ENCODE data around the gene C2CD4C. TPM values are rescaled to one million over a fixed set of nuclear protein-coding genes. Genes with fewer than 3 reads are reported as not detected.

Gene C2CD4C
- total RNA-seq, 3 donors from 2014 or later, result 0.29 to 2.6 (median 0.80) TPM

- H3K4me3 ChIP-seq, result no peak overlapping the region
- no peak overlapping the region for H3K27ac ChIP-seq
- intact Hi-C loops (cut with DNase I; ENCODE audit: low total_unique reads), result no loop called here
- no peak for TF ChIP-seq POLR2AphosphoS5 (IDR thresholded peaks at IDR 0.05)
- no peak for TF ChIP-seq CTCF (IDR thresholded peaks at IDR 0.05)
- TF ChIP-seq POLR2A (IDR thresholded peaks at IDR 0.05), result no peak
- no peaks in the 10 kb centered on the region for H3K9me3 ChIP-seq
- peaks cover 0 to 12% of the 10 kb centered on the region in 2 donors for H3K4me1 ChIP-seq
- no peaks in the 10 kb centered on the region for H3K36me3 ChIP-seq
- no peak for DNase-seq (ENCODE audit: low spot score in 2 of 2)
- H3K27me3 ChIP-seq, result peaks cover 0 to 14% of the 10 kb centered on the region in 2 donors
Observed at GRCh38 chr19:371501-372168, 37.3 kb downstream of the C2CD4C start.

GRCh38 chr19:370641-371330, 38.2 kb downstream of the C2CD4C start:
- H3K4me1 ChIP-seq, result peaks cover 0 to 12% of the 10 kb centered on the region in 2 donors
- intact Hi-C loops (cut with DNase I; ENCODE audit: low total_unique reads), result no loop called here
- TF ChIP-seq POLR2AphosphoS5 (IDR thresholded peaks at IDR 0.05) (no peak), POLR2A (IDR thresholded peaks at IDR 0.05) (no peak), CTCF (IDR thresholded peaks at IDR 0.05) (no peak)
- H3K9me3 ChIP-seq, result no peaks in the 10 kb centered on the region
- no peaks in the 10 kb centered on the region for H3K36me3 ChIP-seq
- no peak overlapping the region for H3K4me3 ChIP-seq
- peaks cover 0 to 14% of the 10 kb centered on the region in 2 donors for H3K27me3 ChIP-seq
- no peak for DNase-seq (ENCODE audit: low spot score in 2 of 2)
- H3K27ac ChIP-seq, result no peak overlapping the region

GRCh38 chr19:369876-370275, 39.1 kb downstream of the C2CD4C start:
- no peak for DNase-seq (ENCODE audit: low spot score in 2 of 2)
- Histone ChIP-seq H3K27me3 (peaks cover 0 to 12% of the 10 kb centered on the region in 2 donors), H3K4me3 (no peak overlapping the region), H3K9me3 (no peaks in the 10 kb centered on the region), H3K4me1 (peaks cover 0 to 12% of the 10 kb centered on the region in 2 donors), H3K27ac (no peak overlapping the region), H3K36me3 (no peaks in the 10 kb centered on the region)
- intact Hi-C loops (cut with DNase I; ENCODE audit: low total_unique reads), result no loop called here
- TF ChIP-seq CTCF (IDR thresholded peaks at IDR 0.05), result no peak

GRCh38 chr19:369256-369655, 39.7 kb downstream of the C2CD4C start:
- Histone ChIP-seq H3K4me3 (no peak overlapping the region), H3K27ac (no peak overlapping the region), H3K36me3 (no peaks in the 10 kb centered on the region), H3K4me1 (peaks cover 0 to 12% of the 10 kb centered on the region in 2 donors), H3K27me3 (peaks cover 0 to 10% of the 10 kb centered on the region in 2 donors), H3K9me3 (no peaks in the 10 kb centered on the region)
- no peak for TF ChIP-seq CTCF (IDR thresholded peaks at IDR 0.05)
- no peak for DNase-seq (ENCODE audit: low spot score in 2 of 2)
- intact Hi-C loops (cut with DNase I; ENCODE audit: low total_unique reads), result no loop called here

GRCh38 chr19:368630-369024, 40.3 kb downstream of the C2CD4C start:
- intact Hi-C loops (cut with DNase I; ENCODE audit: low total_unique reads), result no loop called here
- TF ChIP-seq POLR2AphosphoS5 (IDR thresholded peaks at IDR 0.05) (no peak), CTCF (IDR thresholded peaks at IDR 0.05) (no peak)
- DNase-seq (ENCODE audit: low spot score in 2 of 2), result no peak

More at GRCh38 chr19:368630-369024, 40.3 kb downstream of the C2CD4C start:
- no peak overlapping the region for H3K4me3 ChIP-seq
- no peaks in the 10 kb centered on the region for H3K36me3 ChIP-seq
- H3K9me3 ChIP-seq, result no peaks in the 10 kb centered on the region
- peaks cover 0 to 7% of the 10 kb centered on the region in 2 donors for H3K4me1 ChIP-seq
- H3K27me3 ChIP-seq, result peaks cover 0 to 4% of the 10 kb centered on the region in 2 donors
- H3K27ac ChIP-seq, result no peak overlapping the region
